Activated CD8-positive, alpha-beta memory T cell treated with anti-CD3 and anti-CD28 coated beads, Interleukin-2, amount 50 U/mL, for 1 hour (primary cell): Measurements from ENCODE around the gene ANGPTL7.
"Not testable (repeated sequence)": the region's sequence is repeated elsewhere in the genome, so short reads cannot be mapped to it uniquely, and the experiment has no call there.

Source experiments
- DNase-seq: peaks from one replicate; pipeline ENCODE4 v3.0.0-alpha.2; 2020; ENCODE audit errors: extremely low read depth

ANGPTL7 gene, protein sequence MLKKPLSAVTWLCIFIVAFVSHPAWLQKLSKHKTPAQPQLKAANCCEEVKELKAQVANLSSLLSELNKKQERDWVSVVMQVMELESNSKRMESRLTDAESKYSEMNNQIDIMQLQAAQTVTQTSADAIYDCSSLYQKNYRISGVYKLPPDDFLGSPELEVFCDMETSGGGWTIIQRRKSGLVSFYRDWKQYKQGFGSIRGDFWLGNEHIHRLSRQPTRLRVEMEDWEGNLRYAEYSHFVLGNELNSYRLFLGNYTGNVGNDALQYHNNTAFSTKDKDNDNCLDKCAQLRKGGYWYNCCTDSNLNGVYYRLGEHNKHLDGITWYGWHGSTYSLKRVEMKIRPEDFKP

DNA sequence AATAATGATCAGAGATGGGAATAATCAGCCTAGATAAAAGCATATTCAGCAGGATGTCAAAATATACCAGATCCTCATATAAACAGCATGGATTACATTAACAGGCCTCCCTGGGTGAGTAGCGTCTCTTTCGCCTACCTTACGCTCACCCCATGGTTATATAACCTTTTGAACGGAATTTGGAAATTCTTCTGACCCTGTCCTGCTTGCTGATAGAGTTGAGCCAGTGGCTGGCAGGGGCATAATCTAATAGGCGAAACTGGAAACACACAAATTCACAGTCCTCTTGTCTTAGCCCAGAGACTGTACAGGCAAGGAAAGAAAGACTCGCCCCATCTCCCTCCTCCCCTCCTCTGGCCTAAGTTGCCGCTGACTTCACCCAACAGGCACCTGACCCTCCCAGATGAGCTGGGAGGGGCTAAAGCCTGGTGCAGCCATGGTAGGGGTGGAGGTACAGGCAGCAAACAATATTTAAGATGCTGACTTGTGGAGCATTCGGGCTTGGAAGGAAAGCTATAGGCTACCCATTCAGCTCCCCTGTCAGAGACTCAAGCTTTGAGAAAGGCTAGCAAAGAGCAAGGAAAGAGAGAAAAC lies at the start of gene ANGPTL7:
ANGPTL7 (plus strand) TSS at position 498 of the 594 bp plus-strand sequence. CDS start 225 bp downstream, outside the sequence.
- no peak for DNase-seq

GRCh38 chr1:11142618-11143391 lies 46.4 kb upstream of the ANGPTL7 start:
- DNase-seq, result no peak

GRCh38 chr1:11143401-11143800 lies 45.8 kb upstream of the ANGPTL7 start:
- DNase-seq, result no peak

- DNase-seq, result no peak
Measured at GRCh38 chr1:11143907-11144306, 45.2 kb upstream of the ANGPTL7 start.

DNA sequence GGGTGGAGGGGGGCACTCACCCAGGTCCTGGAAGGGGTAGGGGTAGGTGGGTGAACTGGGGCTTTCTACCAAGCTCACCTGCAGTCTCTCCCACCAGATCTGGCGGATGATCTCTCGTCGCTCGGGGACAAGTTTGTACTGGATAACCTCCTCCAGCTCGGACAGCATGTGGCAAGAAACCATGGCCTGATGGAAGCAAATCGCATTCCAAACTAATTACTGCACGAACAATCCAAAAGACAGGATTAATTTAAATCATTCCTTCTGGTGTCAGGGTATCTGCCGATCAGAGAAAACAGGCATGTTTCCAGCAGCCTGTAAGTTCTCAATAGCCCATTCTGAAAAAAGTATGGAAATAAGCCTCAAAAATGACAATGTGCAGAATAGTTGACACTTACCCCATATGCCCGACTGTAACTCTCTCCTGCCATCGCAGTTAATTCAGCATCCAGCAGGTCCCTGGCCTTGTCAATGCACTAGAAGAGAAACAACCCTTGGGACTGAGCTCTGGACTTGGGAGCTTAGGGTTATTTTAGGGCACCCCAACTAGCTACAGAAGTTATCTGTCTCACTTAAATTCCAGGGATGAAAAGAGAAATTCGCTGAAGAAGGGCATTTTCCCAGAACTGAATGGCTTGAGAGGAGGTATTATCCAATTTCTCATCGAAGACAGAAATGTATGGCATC lies 44.4 kb upstream of the ANGPTL7 start:
- DNase-seq, result no peak

- no peak for DNase-seq
Measured at GRCh38 chr1:11145741-11146140, 43.4 kb upstream of the ANGPTL7 start.

DNA sequence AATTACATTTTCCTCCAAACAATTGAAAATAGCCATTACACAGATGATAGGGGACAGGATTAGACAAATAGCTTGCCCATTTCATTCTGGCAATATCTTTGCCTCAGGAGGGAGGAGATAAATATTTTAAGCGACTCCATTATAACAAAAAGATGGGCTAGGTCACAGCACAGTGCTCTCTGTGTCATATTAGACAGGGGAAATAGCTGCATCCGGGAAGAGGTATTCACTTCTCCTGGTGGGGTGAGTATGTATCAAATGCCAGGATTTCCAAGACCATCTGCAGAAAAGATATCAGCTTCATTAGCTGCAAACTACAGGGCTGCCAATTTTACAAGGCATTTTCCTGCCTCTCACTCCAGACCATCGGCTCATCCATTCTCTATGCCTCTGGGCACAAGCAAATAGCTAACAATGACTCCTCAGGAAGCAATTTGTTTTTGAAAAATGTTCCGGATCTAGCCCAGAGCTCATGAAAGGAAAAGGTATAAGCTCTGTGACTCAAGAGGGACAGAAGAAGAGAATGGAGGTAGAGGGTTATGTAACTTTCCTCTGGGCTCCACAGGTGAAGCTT lies 41.9 kb upstream of the ANGPTL7 start:
- DNase-seq, result no peak

DNA sequence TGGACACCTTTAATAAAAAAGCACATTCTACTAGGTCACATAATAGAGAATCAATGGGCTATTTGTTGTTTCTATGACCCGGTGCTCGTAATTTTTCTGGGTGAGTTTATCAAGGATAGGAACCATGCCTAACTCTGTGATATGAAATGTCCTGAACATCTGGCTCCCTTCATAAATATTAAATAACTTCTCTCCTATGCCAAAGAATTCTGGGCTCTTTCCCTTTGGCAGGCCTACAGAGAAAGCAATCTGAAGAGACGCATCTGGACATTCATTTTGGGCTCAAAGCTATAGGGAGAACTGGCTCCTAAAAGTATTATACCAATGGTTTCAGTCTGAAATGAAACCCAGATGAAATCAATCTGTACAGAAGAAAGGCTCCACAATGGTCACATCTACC lies 38.8 kb upstream of the ANGPTL7 start:
- no peak for DNase-seq

DNA sequence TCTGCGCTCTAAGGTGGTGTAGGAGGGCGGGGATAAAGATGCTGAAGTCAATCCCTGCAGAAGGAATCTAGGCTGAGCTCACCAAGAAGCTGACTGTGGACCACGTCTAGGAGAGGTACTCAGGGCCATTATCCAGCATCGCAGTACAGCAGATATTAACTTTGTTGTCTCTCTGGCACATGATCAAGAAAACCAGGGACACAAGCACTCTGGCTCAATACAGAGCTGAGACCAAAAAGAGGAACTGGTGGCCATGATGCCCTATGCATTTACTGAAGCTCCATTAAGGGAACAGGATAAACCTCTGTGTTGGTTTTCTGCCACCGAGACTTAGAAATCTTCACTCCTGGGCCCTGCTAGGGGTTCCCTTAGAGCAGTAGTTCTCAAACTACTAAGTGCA lies 38.0 kb upstream of the ANGPTL7 start:
- no peak for DNase-seq

DNA sequence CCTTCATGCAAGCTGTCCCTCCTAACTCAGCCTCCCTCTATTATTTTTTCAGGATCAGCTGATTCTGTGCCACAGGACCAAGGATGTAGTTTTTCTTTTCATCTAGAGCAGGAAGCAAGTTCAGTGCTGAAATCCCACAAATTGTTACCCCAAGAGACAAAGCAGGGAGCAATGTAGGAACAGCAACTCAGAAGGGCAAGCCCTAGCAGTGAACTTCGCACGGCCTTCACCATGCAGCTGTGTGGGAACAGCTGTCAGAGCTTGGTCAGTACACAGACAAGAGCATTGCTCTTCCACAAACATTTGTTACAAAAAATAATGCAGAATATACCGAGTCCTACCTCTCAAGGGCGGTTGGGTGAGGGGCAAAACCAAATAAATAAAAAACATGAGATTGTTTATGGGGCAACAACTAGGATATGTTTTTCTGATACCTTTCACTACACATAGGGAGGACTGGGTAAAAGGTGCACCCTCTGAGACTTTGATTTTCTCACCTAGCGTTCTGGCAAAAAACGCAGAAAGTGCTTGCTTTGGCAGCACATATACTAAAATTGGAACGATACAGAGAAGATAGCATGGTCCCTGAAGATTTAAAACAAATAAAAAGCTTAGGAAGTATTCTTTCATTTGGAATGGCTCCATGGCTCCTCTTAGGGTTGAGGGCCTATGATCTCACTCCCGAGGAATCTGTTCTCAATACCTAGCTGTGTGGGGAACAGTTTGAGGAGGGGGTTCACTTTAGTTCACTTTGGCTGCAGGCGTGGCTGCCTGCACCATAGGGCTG lies 37.1 kb upstream of the ANGPTL7 start:
- DNase-seq, result no peak

DNA sequence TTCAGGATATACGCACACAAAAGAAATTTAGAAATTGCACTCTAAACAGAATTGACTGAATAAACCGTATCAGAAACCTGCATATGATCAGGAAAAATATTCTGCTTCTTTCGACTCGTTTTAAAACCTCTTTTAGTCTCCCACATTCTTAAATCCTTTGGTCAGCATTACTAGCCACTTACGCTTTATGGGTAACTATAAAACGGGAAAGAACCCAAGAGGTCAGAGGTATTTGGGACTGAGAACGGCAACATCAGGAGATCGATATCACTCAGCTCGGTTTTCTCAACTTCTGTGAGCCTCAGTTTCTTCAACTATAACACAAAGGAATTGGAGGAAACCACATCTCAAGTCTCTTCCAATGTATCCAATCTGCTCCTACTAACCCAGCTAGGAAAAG lies 36.4 kb upstream of the ANGPTL7 start:
- no peak for DNase-seq

DNA sequence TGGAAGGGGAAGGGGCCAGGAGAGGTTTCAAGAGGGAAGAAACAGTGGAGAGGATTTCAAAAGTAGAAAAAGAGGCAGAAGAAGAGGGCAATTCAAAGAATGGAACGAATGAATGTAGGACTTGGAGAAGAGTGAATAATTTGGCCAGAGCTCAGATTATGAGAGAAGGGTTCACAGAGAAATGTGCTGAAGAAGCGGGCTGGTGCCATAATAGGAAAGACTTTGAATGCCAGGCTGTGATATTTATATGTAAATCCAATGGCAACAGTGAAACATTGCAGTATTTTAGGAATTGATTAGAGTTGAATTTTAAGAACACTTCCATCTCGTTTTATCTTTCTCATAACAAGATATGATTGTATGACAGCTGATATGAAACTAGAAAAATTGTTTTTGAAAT lies 36.0 kb upstream of the ANGPTL7 start:
- DNase-seq, result no peak

GRCh38 chr1:11156441-11156840 lies 32.7 kb upstream of the ANGPTL7 start:
- no peak for DNase-seq

DNA sequence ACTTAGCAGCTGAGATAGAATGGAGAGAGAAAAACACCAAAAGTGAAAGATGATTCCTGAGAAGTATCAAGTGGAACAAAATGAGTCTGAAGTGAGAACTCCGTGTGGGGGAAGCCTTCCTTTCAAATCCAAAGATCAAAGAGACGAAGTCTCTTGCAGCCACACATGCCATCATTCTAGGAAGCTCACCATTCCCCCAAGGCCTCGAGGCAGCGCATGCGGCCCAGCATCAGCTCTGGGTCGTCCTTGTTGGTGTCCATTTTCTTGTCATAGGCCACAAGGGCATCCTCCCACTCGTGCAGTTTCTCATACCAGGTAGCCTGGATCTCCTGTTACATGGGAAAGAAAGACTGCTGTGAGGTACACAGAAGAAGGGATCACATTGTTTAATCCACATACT lies 32.2 kb upstream of the ANGPTL7 start:
- no peak for DNase-seq

- no peak for DNase-seq
Measured at GRCh38 chr1:11157394-11157793, 31.8 kb upstream of the ANGPTL7 start.

DNA sequence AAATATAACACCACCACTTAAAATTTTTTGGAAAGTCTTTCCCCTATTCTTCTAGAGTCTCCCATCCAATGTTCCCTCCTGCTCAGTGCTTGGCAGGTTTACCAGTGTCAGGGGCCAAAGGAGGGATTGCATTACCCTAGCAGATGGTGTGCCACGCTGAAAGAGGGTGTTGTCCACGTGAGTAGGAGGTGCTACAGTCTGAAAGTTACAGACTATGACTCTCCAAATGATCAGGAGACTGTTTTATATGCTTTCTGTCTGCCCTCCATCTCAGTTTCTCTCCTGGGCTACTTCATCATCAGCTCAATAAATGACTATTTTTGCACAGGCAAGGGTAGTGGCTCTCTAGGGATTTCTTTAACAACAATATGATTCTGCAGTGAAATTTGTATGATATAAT lies 31.3 kb upstream of the ANGPTL7 start:
- no peak for DNase-seq

GRCh38 chr1:11158291-11158690 lies 30.9 kb upstream of the ANGPTL7 start:
- DNase-seq, result no peak

DNA sequence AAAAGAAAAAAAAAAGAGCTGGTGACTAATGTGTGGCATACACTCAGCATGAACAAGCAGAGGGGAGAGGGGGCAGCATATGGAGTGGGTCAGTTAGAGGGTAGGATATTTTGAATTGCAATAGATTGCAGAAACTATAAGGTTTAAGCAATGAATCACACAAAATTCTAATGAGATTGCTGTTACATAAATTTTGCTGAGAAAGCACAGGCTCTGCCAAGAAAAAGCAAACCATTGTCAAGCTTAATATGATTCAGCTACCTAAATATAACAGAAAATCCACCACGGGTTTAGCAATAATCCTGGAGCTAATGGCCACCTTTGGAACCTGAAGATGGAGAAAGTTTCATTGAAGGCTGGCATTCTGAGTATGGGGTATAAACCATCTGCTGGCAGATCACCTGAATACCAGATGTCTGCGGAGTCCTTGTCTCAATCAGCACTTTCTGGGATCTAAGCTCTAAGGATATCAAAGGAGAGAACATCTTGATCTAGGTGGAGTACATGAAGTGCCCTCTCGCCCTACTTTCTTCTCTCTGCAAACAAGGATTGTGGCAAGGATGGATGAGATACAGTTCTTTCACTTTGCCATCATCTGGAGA lies 30.3 kb upstream of the ANGPTL7 start:
- DNase-seq, result no peak

GRCh38 chr1:11162752-11163151 lies 26.4 kb upstream of the ANGPTL7 start:
- DNase-seq, result not testable (repeated sequence)

DNA sequence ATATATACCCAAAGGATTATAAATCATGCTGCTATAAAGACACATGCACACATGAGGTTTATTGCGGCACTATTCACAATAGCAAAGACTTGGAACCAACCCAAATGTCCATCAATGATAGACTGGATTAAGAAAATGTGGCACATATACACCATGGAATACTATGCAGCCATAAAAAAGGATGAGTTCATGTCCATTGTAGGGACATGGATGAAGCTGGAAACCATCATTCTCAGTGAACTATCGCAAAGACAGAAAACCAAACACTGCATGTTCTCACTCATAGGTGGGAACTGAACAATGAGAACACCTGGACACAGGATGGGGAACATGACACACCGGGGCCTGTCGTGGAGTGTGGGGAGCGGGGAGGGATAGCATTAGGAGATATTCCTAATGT lies 22.4 kb upstream of the ANGPTL7 start:
- not testable (repeated sequence) for DNase-seq

DNA sequence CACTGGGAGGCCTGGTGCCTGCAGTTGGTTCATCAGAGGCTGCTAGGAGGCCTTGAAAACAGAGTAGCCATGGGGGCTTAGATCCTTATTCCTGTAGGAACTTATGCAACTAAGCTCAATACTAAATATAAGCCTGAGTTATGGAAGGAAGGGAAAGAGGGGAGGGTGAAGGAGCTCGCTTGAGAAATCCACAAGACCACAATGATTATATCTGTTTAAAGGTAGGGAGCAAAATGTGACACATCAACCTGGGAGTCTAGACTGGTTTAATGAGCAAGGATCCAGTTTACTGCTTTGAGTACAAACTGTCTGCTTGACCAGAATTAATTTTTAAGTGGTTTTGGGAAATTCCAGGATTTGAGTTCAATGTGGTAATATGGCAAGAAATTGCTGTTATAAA lies 20.4 kb upstream of the ANGPTL7 start:
- DNase-seq, result no peak
